IMR-90 (cell line): Measurements from ENCODE around the gene ACACB. TPM values are rescaled to one million over a fixed set of nuclear protein-coding genes. Genes with fewer than 3 reads are reported as not detected.

Experiments
- ATAC-seq: fragments of 200-7000 bp; cut with Tn5 transposase; 2 replicates; pipeline ENCODE4 v1.9.1; 2020; ENCODE audit warnings: low read depth, mild to moderate bottlenecking, moderate library complexity
- BruUV-seq: library from RNA; stranded (reverse); fragments of 400-500 nt; replicated peaks from 2 replicates; lab custom pipeline; 2021; lab: Mats Ljungman, UMichigan
- CTCF ChIA-PET: fragments of 300-600 bp; formaldehyde crosslinking; extraction: SDS; loops from one replicate; lab custom pipeline; 2021; ENCODE audit warnings: antibody characterized with exemption; lab: Yijun Ruan, JAX
- POLR2A ChIA-PET: fragments of 300-600 bp; sonication (Branson Sonifier 250); formaldehyde crosslinking; loops from one replicate; lab custom pipeline; 2022; ENCODE audit warnings: antibody characterized with exemption; ENCODE audit not compliant: unreplicated experiment; lab: Charles Lee
- DNase-seq: peaks from one replicate; pipeline ENCODE4 v3.0.0; 2013
- H2AFZ ChIP-seq: replicated peaks from 2 replicates; pipeline ENCODE3; 2013; ENCODE audit warnings: low read length, mild to moderate bottlenecking; ENCODE audit not compliant: poor library complexity
- H2AK5ac ChIP-seq: 2 replicates; pipeline ENCODE4 v1.6.1; 2013; ENCODE audit warnings: low read depth, low read length, inconsistent platforms
- H2AK9ac ChIP-seq: replicated peaks from 2 replicates; pipeline ENCODE3; 2013; ENCODE audit warnings: mild to moderate bottlenecking, low read depth, low read length, moderate library complexity; ENCODE audit not compliant: poor library complexity
- H2BK120ac ChIP-seq: 2 replicates; pipeline ENCODE4 v1.6.1; 2013; ENCODE audit warnings: low read depth, low read length, inconsistent platforms
- H2BK15ac ChIP-seq: 3 replicates; pipeline ENCODE4 v1.6.1; 2013; ENCODE audit warnings: low read depth, low read length, inconsistent platforms
- H2BK20ac ChIP-seq: 2 replicates; pipeline ENCODE4 v1.6.1; 2013; ENCODE audit warnings: low read depth, mild to moderate bottlenecking, inconsistent platforms, low read length, moderate library complexity
- H2BK5ac ChIP-seq: 2 replicates; pipeline ENCODE4 v1.6.1; 2013; ENCODE audit warnings: mild to moderate bottlenecking, low read depth, low read length, inconsistent platforms; ENCODE audit not compliant: poor library complexity, severe bottlenecking
- H3K14ac ChIP-seq: replicated peaks from 2 replicates; pipeline ENCODE4 v1.6.1; 2013; ENCODE audit warnings: low read depth, low read length, inconsistent platforms
- H3K18ac ChIP-seq: 2 replicates; pipeline ENCODE4 v1.6.1; 2013; ENCODE audit warnings: low read depth, low read length, control low read depth
- H3K23ac ChIP-seq: 2 replicates; pipeline ENCODE4 v1.6.1; 2013; ENCODE audit warnings: low read depth, low read length, inconsistent platforms
- H3K27ac ChIP-seq: 2 replicates; pipeline ENCODE4 v1.5.1; 2013; ENCODE audit warnings: mild to moderate bottlenecking, control low read depth, low read length; ENCODE audit not compliant: insufficient read depth
- H3K27me3 ChIP-seq: 2 replicates; pipeline ENCODE4 v1.6.1; 2013; ENCODE audit warnings: low read length; ENCODE audit not compliant: control insufficient read depth, insufficient read depth
- H3K36me3 ChIP-seq: 2 replicates; pipeline ENCODE4 v1.6.1; 2013; ENCODE audit warnings: low read length, mixed read lengths; ENCODE audit not compliant: control insufficient read depth, insufficient read depth
- H3K4ac ChIP-seq: 2 replicates; pipeline ENCODE4 v1.6.1; 2013; ENCODE audit warnings: low read depth, low read length, inconsistent platforms
- H3K4me1 ChIP-seq: 2 replicates; pipeline ENCODE4 v1.6.1; 2013; ENCODE audit warnings: low read length, mixed read lengths; ENCODE audit not compliant: control insufficient read depth, insufficient read depth
- H3K4me2 ChIP-seq: 2 replicates; pipeline ENCODE4 v1.6.1; 2013; ENCODE audit warnings: low read depth, mild to moderate bottlenecking, control low read depth, low read length, moderate library complexity
- H3K4me3 ChIP-seq: 2 replicates; pipeline ENCODE4 v1.5.1; 2013; ENCODE audit warnings: low read depth, mild to moderate bottlenecking, control low read depth, low read length, moderate library complexity; ENCODE audit not compliant: insufficient read depth
- H3K56ac ChIP-seq: 2 replicates; pipeline ENCODE4 v1.6.1; 2013; ENCODE audit warnings: low read length, inconsistent platforms; ENCODE audit not compliant: insufficient read depth; ENCODE audit errors: extremely low read depth
- H3K79me1 ChIP-seq, 2 experiments: 2 replicates each; pipeline ENCODE4 v1.6.1; 2013; ENCODE audit warnings: low read length in 2 of 2, inconsistent platforms in 1 of 2, low read depth in 1 of 2
- H3K9ac ChIP-seq: 2 replicates; pipeline ENCODE4 v1.6.1; 2013; ENCODE audit warnings: low read depth, low read length, control low read depth
- H3K9me1 ChIP-seq: 2 replicates; pipeline ENCODE4 v1.6.1; 2013; ENCODE audit warnings: low read length, inconsistent platforms; ENCODE audit not compliant: insufficient read depth
- H3K9me3 ChIP-seq: 2 replicates; pipeline ENCODE4 v1.6.1; 2013; ENCODE audit warnings: low read length; ENCODE audit not compliant: control insufficient read depth, insufficient read depth
- H4K20me1 ChIP-seq: 2 replicates; pipeline ENCODE4 v1.6.1; 2013; ENCODE audit warnings: low read length, inconsistent platforms; ENCODE audit not compliant: insufficient read depth
- H4K5ac ChIP-seq: 2 replicates; pipeline ENCODE4 v1.6.1; 2013; ENCODE audit warnings: mild to moderate bottlenecking, low read depth, low read length, control low read depth
- H4K8ac ChIP-seq, 2 experiments: 2 replicates each; pipeline ENCODE4 v1.6.1; 2013; ENCODE audit warnings: low read depth in 2 of 2, low read length in 2 of 2, control low read depth in 1 of 2, inconsistent platforms in 1 of 2
- H4K91ac ChIP-seq: 2 replicates; pipeline ENCODE4 v1.6.1; 2013; ENCODE audit warnings: low read depth, low read length, inconsistent platforms; ENCODE audit not compliant: insufficient read depth
- BHLHE40 ChIP-seq: fragments of 150-350 bp; IDR thresholded peaks from 2 replicates; pipeline ENCODE4 v1.6.1; 2016; ENCODE audit warnings: mild to moderate bottlenecking, low read depth, low read length
- CEBPB ChIP-seq: IDR thresholded peaks from 2 replicates; pipeline ENCODE4 v1.6.1; 2012; ENCODE audit warnings: low read depth, low read length, improper control_type of control experiment
- CHD1 ChIP-seq: IDR thresholded peaks from 2 replicates; pipeline ENCODE4 v1.6.1; 2012; ENCODE audit warnings: low read depth, low read length, improper control_type of control experiment
- ELK1 ChIP-seq: fragments of 150-350 bp; IDR thresholded peaks from 2 replicates; pipeline ENCODE4 v1.6.1; 2016; ENCODE audit warnings: low read depth, mild to moderate bottlenecking, low read length, moderate library complexity, borderline replicate concordance
- FOS ChIP-seq: fragments of 150-350 bp; IDR thresholded peaks from 2 replicates; pipeline ENCODE4 v1.6.1; 2016; ENCODE audit warnings: low read depth, low read length
- MAFK ChIP-seq: IDR thresholded peaks from 2 replicates; pipeline ENCODE4 v1.6.1; 2012; ENCODE audit warnings: low read depth, low read length, improper control_type of control experiment
- MAZ ChIP-seq: IDR thresholded peaks from 2 replicates; pipeline ENCODE4 v1.6.1; 2012; ENCODE audit warnings: low read depth, mild to moderate bottlenecking, low read length, improper control_type of control experiment, moderate library complexity, borderline replicate concordance
- MXI1 ChIP-seq: IDR thresholded peaks from 2 replicates; pipeline ENCODE4 v1.6.1; 2012; ENCODE audit warnings: low read depth, mild to moderate bottlenecking, low read length, moderate library complexity, borderline replicate concordance
- NFE2L2 ChIP-seq: fragments of 150-350 bp; IDR thresholded peaks from 2 replicates; pipeline ENCODE4 v1.6.1; 2016; ENCODE audit warnings: low read depth, mild to moderate bottlenecking, low read length
- POLR2A ChIP-seq: IDR thresholded peaks from 2 replicates; pipeline ENCODE4 v1.6.1; 2012; ENCODE audit warnings: mild to moderate bottlenecking, low read depth, low read length
- RAD21 ChIP-seq: IDR thresholded peaks from 2 replicates; pipeline ENCODE4 v1.6.1; 2012; ENCODE audit warnings: low read length, improper control_type of control experiment
- RCOR1 ChIP-seq: IDR thresholded peaks from 2 replicates; pipeline ENCODE4 v1.6.1; 2012; ENCODE audit warnings: mild to moderate bottlenecking, low read length, improper control_type of control experiment; ENCODE audit not compliant: insufficient replicate concordance
- RFX5 ChIP-seq: IDR thresholded peaks from 2 replicates; pipeline ENCODE4 v1.8.0; 2012; ENCODE audit warnings: low read depth, mild to moderate bottlenecking, low read length, moderate library complexity
- SMC3 ChIP-seq: fragments of 150-350 bp; IDR thresholded peaks from 2 replicates; pipeline ENCODE4 v1.6.1; 2016; ENCODE audit warnings: low read depth, mild to moderate bottlenecking, antibody characterized with exemption, low read length, moderate library complexity
- USF2 ChIP-seq: fragments of 150-350 bp; IDR thresholded peaks from 2 replicates; pipeline ENCODE4 v1.6.1; 2017; ENCODE audit warnings: mild to moderate bottlenecking, antibody characterized with exemption, low read length, low read depth
- WGBS, 2 experiments: methylation state at CpG; one replicate each; pipeline versions ENCODE4 v1.1.5 to v1.1.7; 2013; ENCODE audit warnings: missing lambda C conversion rate in 2 of 2; ENCODE audit not compliant: insufficient read length in 1 of 2; ENCODE audit errors: extremely low coverage in 2 of 2; 5-methylcytosine and 5-hydroxymethylcytosine counted together
- dilution Hi-C: fragments of 300-500 bp; cut with HindIII; formaldehyde crosslinking; loops from one replicate; pipeline ENCODE4 v1.14.3; 2018; ENCODE audit warnings: low sequenced_read_pairs; ENCODE audit not compliant: unreplicated experiment
- in situ Hi-C: fragments of 300-500 bp; cut with MboI; formaldehyde crosslinking; loops from 3 replicates; pipeline ENCODE4 v1.14.3; 2019; ENCODE audit warnings: low sequenced_read_pairs, inconsistent platforms, mixed read lengths
- intact Hi-C: fragments of 100-400 bp; cut with micrococcal nuclease; formaldehyde crosslinking; loops from 2 replicates; pipeline ENCODE4 v1.10.0; 2022
- polyA plus RNA-seq, 3 experiments: library from polyadenylated mRNA; depleted of rRNA; stranded (reverse); fragments of >200 nt; gene quantifications; 2 replicates each; pipeline ENCODE4 v1.2.3, GENCODE V29; 2012; ENCODE audit warnings: low replicate concordance in 1 of 3
- total RNA-seq: library from RNA; depleted of rRNA; stranded (reverse); fragments of >200 nt; gene quantifications from 2 replicates; pipeline ENCODE4 v1.2.3, GENCODE V29; 2012

Gene ACACB
- total and polyA plus RNA-seq, 2 of the 4 experiments (the other 2 are of a cell fraction) = 2.0 to 2.1 TPM

GRCh38 chr12:109264943-109265650, 148.7 kb downstream of the ACACB start:
- peaks cover 3% of the 10 kb centered on the region; the same call in 1 of the 2 replicates for H3K36me3 ChIP-seq
- no peak overlapping the region for H3K4me3 ChIP-seq
- ATAC-seq = no peak
- dilution Hi-C loops = no loop called here
- H2BK15ac ChIP-seq = no peak overlapping the region
- intact Hi-C loops = loop anchor here (1.0 kb wide), 1 partner anchor 120 kb away; no protein-coding TSS in a partner anchor
- H2AK9ac ChIP-seq = no peak overlapping the region
- in situ Hi-C loops = loop anchor here (5.0 kb wide), 1 partner anchor 127 kb away; no protein-coding TSS in a partner anchor
- no peak overlapping the region for H2BK120ac ChIP-seq
- no peak overlapping the region for H3K14ac ChIP-seq
- no peaks in the 10 kb centered on the region for H4K20me1 ChIP-seq
- no peak overlapping the region for H3K4me2 ChIP-seq
- no peak overlapping the region for H2BK5ac ChIP-seq
- H3K27me3 ChIP-seq = no peaks in the 10 kb centered on the region; the same call in 1 of the 2 replicates
- H2AFZ ChIP-seq = no peak overlapping the region
- H4K5ac ChIP-seq = no peak overlapping the region
- no peak overlapping the region for H3K23ac ChIP-seq
- no peaks in the 10 kb centered on the region for H3K4me1 ChIP-seq
- no peaks in the 10 kb centered on the region for H3K9me1 ChIP-seq
- no TSS peak for BruUV-seq
- H2BK20ac ChIP-seq = no peak overlapping the region
- H3K9ac ChIP-seq = no peak overlapping the region
- H3K27ac ChIP-seq = no peak overlapping the region
- POLR2A ChIA-PET = no interaction called here
- no peaks in the 10 kb centered on the region for H3K79me1 ChIP-seq
- 96% methylated on average over 13 of the region's 27 CpGs; no CpG with 5 or more reads in 1 of the 2 experiments for WGBS, 2 experiments
- DNase-seq = no peak
- no peak overlapping the region for H4K8ac ChIP-seq
- no peak overlapping the region for H3K56ac ChIP-seq
- no peak overlapping the region for H4K91ac ChIP-seq
- H3K9me3 ChIP-seq = no peaks in the 10 kb centered on the region
- H3K18ac ChIP-seq = no peak overlapping the region
- H2AK5ac ChIP-seq = no peak overlapping the region
- CTCF ChIA-PET = interaction anchor here (1.9 to 2.2 kb wide), 2 partner anchors 120 to 124 kb away, joined by 5 to 13 read pairs; no protein-coding TSS in a partner anchor
- H3K4ac ChIP-seq = no peak overlapping the region
- TF ChIP-seq MAFK (no peak), ELK1 (no peak), POLR2A (no peak), MAZ (no peak), SMC3 (no peak), CEBPB (no peak), USF2 (no peak), MXI1 (no peak), RFX5 (no peak), CHD1 (no peak), BHLHE40 (no peak), NFE2L2 (no peak), RAD21 (no peak), RCOR1 (no peak), FOS (no peak)
